Superior temporal gyrus (tissue), 1 donor: Measurements from ENCODE around the gene HEXD.
"Not testable (repeated sequence)": the region's sequence is repeated elsewhere in the genome, so short reads cannot be mapped to it uniquely, and the experiment has no call there.

Experiments used
- DNase-seq: peaks from one replicate; pipeline ENCODE4 v3.0.0-alpha.2; 2016; ENCODE audit errors: extremely low spot score

Gene HEXD

GRCh38 chr17:82382220-82382932 is 35.8 kb upstream of the HEXD start:
- DNase-seq: not testable (repeated sequence)

- no peak for DNase-seq
Measured at GRCh38 chr17:82382933-82383255, 35.3 kb upstream of the HEXD start.

- no peak for DNase-seq
Measured at GRCh38 chr17:82383411-82383810, 34.7 kb upstream of the HEXD start.

GRCh38 chr17:82384051-82384729 is 34.0 kb upstream of the HEXD start:
- DNase-seq: no peak

GRCh38 chr17:82384730-82385481 is 33.2 kb upstream of the HEXD start:
- DNase-seq: no peak

- DNase-seq: no peak
Measured at GRCh38 chr17:82385559-82386254, 32.4 kb upstream of the HEXD start.

- DNase-seq: no peak
Measured at GRCh38 chr17:82386255-82386831, 31.8 kb upstream of the HEXD start.

- DNase-seq: no peak
Measured at GRCh38 chr17:82386881-82387704, 31.1 kb upstream of the HEXD start.

GRCh38 chr17:82387705-82388106 is 30.4 kb upstream of the HEXD start:
- DNase-seq: no peak

- DNase-seq: no peak
Measured at GRCh38 chr17:82388223-82388921, 29.8 kb upstream of the HEXD start.

- no peak for DNase-seq
Measured at GRCh38 chr17:82388922-82389283, 29.2 kb upstream of the HEXD start.

- no peak for DNase-seq
Measured at GRCh38 chr17:82389379-82389778, 28.8 kb upstream of the HEXD start.

GRCh38 chr17:82390015-82390859 is 27.9 kb upstream of the HEXD start:
- no peak for DNase-seq

GRCh38 chr17:82390860-82391435 is 27.2 kb upstream of the HEXD start:
- no peak for DNase-seq

- no peak for DNase-seq
Measured at GRCh38 chr17:82391496-82392066, 26.6 kb upstream of the HEXD start.

- DNase-seq: no peak
Measured at GRCh38 chr17:82392209-82392920, 25.8 kb upstream of the HEXD start.

- DNase-seq: no peak
Measured at GRCh38 chr17:82392941-82393340, 25.2 kb upstream of the HEXD start.

- DNase-seq: no peak
Measured at GRCh38 chr17:82394278-82394677, 23.9 kb upstream of the HEXD start.
